NCI-H345 (cell line): Measurements from ENCODE around the gene PTPN13.

ENCODE experiments used
- DNase-seq: peaks from one replicate; lab custom pipeline; 2025; lab: John Stamatoyannopoulos, UW

The PTPN13 gene

GRCh38 chr4:86593688-86594558 is at the start of gene PTPN13:
PTPN13 (plus strand) TSS chr4:86594315; CDS start chr4:86635257, 40,942 bp downstream.
- DNase-seq: peak; percentile 95

GRCh38 chr4:86547140-86547539 is 47.0 kb upstream of the PTPN13 start:
- DNase-seq: no peak

GRCh38 chr4:86549163-86549788 is 44.8 kb upstream of the PTPN13 start:
- no peak for DNase-seq

- no peak for DNase-seq
These were observed 42.7 kb upstream of the PTPN13 start for GRCh38 chr4:86551387-86551786.

- DNase-seq: no peak
These were observed 39.5 kb upstream of the PTPN13 start for GRCh38 chr4:86554646-86555045.

- DNase-seq: no peak
These were observed 37.2 kb upstream of the PTPN13 start for GRCh38 chr4:86556791-86557415.

GRCh38 chr4:86557526-86557925 is 36.6 kb upstream of the PTPN13 start:
- no peak for DNase-seq

GRCh38 chr4:86558258-86558657 is 35.9 kb upstream of the PTPN13 start:
- no peak for DNase-seq

GRCh38 chr4:86558797-86559196 is 35.3 kb upstream of the PTPN13 start:
- no peak for DNase-seq

- no peak for DNase-seq
These were observed 33.7 kb upstream of the PTPN13 start for GRCh38 chr4:86560447-86560846.

- no peak for DNase-seq
These were observed 32.9 kb upstream of the PTPN13 start for GRCh38 chr4:86561256-86561655.

- DNase-seq: no peak
These were observed 30.7 kb upstream of the PTPN13 start for GRCh38 chr4:86563416-86563815.

GRCh38 chr4:86564795-86565194 is 29.3 kb upstream of the PTPN13 start:
- no peak for DNase-seq

GRCh38 chr4:86565651-86566050 is 28.5 kb upstream of the PTPN13 start:
- DNase-seq: no peak

GRCh38 chr4:86569103-86569870 is 24.8 kb upstream of the PTPN13 start:
- DNase-seq: no peak

- DNase-seq: no peak
These were observed 14.2 kb upstream of the PTPN13 start for GRCh38 chr4:86579941-86580340.

- no peak for DNase-seq
These were observed 11.7 kb upstream of the PTPN13 start for GRCh38 chr4:86582410-86582809.

- DNase-seq: no peak
These were observed 7.9 kb upstream of the PTPN13 start for GRCh38 chr4:86586160-86586572.

GRCh38 chr4:86586626-86587380 is 7.3 kb upstream of the PTPN13 start:
- DNase-seq: no peak

GRCh38 chr4:86587381-86588140 is 6.6 kb upstream of the PTPN13 start:
- no peak for DNase-seq
